ENCODE measurements around the gene GRB14.

Gene GRB14

DNA sequence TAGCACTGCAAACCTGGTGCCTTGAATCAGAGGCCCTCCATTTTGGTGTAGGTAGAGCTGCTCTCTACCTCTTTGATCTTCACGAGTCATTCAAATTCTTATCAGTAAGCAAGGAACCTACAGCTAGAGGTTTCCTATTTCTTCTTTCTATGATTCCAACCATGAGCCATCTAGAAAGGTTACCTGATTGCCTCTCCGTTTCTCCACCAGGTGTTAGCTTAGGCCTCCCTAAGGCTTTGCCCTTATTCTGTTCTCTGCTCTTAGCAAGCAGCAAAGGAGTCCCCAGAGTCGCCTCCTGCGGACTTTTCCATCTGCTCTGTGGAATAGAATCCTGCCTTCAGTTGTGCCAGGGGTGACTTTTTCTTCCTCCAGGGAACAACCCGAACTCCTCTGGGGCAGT lies 173.6 kb downstream of the GRB14 start:
- no peak for DNase-seq
- Histone ChIP-seq H3K4me2 (ENCODE audit: low read depth, low read length) (no peak overlapping the region), H3K9me2 (replicated peaks; ENCODE audit: insufficient read depth, low read length) (no peaks in the 10 kb centered on the region), H3K27ac (ENCODE audit: low read length) (no peak overlapping the region), H3K79me2 (ENCODE audit: low read length) (no peaks in the 10 kb centered on the region), H4K20me1 (ENCODE audit: insufficient read depth, low read length) (no peaks in the 10 kb centered on the region), H3K9me3 (replicated peaks; ENCODE audit: insufficient read depth, low read length) (no peaks in the 10 kb centered on the region), H3F3A (ENCODE audit: insufficient read depth, low read length) (no peaks in the 10 kb centered on the region), H3K9ac (ENCODE audit: low read length) (no peak overlapping the region), H3K36me3 (replicated peaks; ENCODE audit: insufficient read depth, low read length) (no peaks in the 10 kb centered on the region), H3K4me1 (ENCODE audit: low read length) (no peaks in the 10 kb centered on the region), H2AFZ (ENCODE audit: low read length) (no peak overlapping the region), H3K4me3 (ENCODE audit: low read length) (no peak overlapping the region), H3K27me3 (replicated peaks; ENCODE audit: insufficient read depth, low read length) (no peaks in the 10 kb centered on the region)
- TF ChIP-seq EZH2phosphoT487 (IDR thresholded peaks at IDR 0.05; ENCODE audit: low read length) (no peak), EZH2 (optimal IDR thresholded peaks at IDR 0.05; ENCODE audit: low read depth, low read length) (no peak)
- TF ChIP-seq, protein P1, sequence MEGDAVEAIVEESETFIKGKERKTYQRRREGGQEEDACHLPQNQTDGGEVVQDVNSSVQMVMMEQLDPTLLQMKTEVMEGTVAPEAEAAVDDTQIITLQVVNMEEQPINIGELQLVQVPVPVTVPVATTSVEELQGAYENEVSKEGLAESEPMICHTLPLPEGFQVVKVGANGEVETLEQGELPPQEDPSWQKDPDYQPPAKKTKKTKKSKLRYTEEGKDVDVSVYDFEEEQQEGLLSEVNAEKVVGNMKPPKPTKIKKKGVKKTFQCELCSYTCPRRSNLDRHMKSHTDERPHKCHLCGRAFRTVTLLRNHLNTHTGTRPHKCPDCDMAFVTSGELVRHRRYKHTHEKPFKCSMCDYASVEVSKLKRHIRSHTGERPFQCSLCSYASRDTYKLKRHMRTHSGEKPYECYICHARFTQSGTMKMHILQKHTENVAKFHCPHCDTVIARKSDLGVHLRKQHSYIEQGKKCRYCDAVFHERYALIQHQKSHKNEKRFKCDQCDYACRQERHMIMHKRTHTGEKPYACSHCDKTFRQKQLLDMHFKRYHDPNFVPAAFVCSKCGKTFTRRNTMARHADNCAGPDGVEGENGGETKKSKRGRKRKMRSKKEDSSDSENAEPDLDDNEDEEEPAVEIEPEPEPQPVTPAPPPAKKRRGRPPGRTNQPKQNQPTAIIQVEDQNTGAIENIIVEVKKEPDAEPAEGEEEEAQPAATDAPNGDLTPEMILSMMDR (IDR thresholded peaks at IDR 0.05; ENCODE audit: low read length): no peak

Data from MM.1S (cell line).